Measurements from ENCODE around the gene TLN1. TPM values are rescaled to one million over a fixed set of nuclear protein-coding genes. Genes with fewer than 3 reads are reported as not detected.
A peak's percentile ranks its signal among the peaks of the same experiment; 100 is the strongest.

The TLN1 gene
- total RNA-seq, 1 donor from 2014 or later = 226 TPM

GRCh38 chr9:35659340-35659739 lies 72.7 kb downstream of the TLN1 start:
- DNase-seq (ENCODE audit: low spot score in 2 of 2, unreplicated experiment in 2 of 2) = no peak
- peaks cover 35% of the 10 kb centered on the region for H3K4me1 Mint-ChIP-seq

GRCh38 chr9:35658968-35659220 lies 73.1 kb downstream of the TLN1 start:
- no peak for DNase-seq (ENCODE audit: low spot score in 2 of 2, unreplicated experiment in 2 of 2)
- Mint-ChIP-seq H3K36me3 (peaks cover 3% of the 10 kb centered on the region), H3K9me3 (no peaks in the 10 kb centered on the region), H3K4me3 (peak overlapping the region; percentile 76), H3K27me3 (ENCODE audit: low read depth) (peaks cover 3% of the 10 kb centered on the region), H3K27ac (peak overlapping the region; percentile 98), H3K4me1 (peaks cover 31% of the 10 kb centered on the region)
- no peak for TF ChIP-seq CTCF (IDR thresholded peaks at IDR 0.05; ENCODE audit: unreplicated experiment)

More at GRCh38 chr9:35659340-35659739, 72.7 kb downstream of the TLN1 start:
- TF ChIP-seq CTCF (IDR thresholded peaks at IDR 0.05; ENCODE audit: unreplicated experiment) = no peak
- H3K27ac Mint-ChIP-seq = peak overlapping the region; percentile 98
- H3K27me3 Mint-ChIP-seq (ENCODE audit: low read depth) = peaks cover 3% of the 10 kb centered on the region
- H3K36me3 Mint-ChIP-seq = peaks cover 3% of the 10 kb centered on the region
- no peaks in the 10 kb centered on the region for H3K9me3 Mint-ChIP-seq
- peak overlapping the region; percentile 76 for H3K4me3 Mint-ChIP-seq

- TF ChIP-seq CTCF (IDR thresholded peaks at IDR 0.05; ENCODE audit: unreplicated experiment) = peak; percentile 78
- Mint-ChIP-seq H3K9me3 (no peaks in the 10 kb centered on the region), H3K4me3 (peak within 1 kb of the TSS; percentile 76), H3K36me3 (peaks cover 3% of the 10 kb centered on the region), H3K4me1 (peaks cover 27% of the 10 kb centered on the region), H3K27me3 (ENCODE audit: low read depth) (peaks cover 3% of the 10 kb centered on the region), H3K27ac (peak within 1 kb of the TSS; percentile 100)
- peak; percentile 89 to 93 for DNase-seq (ENCODE audit: low spot score in 2 of 2, unreplicated experiment in 2 of 2)
These were observed 73.6 kb downstream of the TLN1 start, which contains the start of gene CCDC107 for GRCh38 chr9:35658137-35658967. TSS of gene CCDC107 (plus strand) at chr9:35658292. CDS start at chr9:35658380, 88 bp downstream.

- TF ChIP-seq CTCF (IDR thresholded peaks at IDR 0.05; ENCODE audit: unreplicated experiment) = no peak
- peak; percentile 89 to 95 for DNase-seq (ENCODE audit: low spot score in 2 of 2, unreplicated experiment in 2 of 2)
- Mint-ChIP-seq H3K27ac (peak within 1 kb of the TSS; percentile 100), H3K9me3 (no peaks in the 10 kb centered on the region), H3K4me1 (peaks cover 26% of the 10 kb centered on the region), H3K4me3 (peak within 1 kb of the TSS; percentile 76), H3K36me3 (peaks cover 3% of the 10 kb centered on the region), H3K27me3 (ENCODE audit: low read depth) (peaks cover 3% of the 10 kb centered on the region)
These were observed 74.4 kb downstream of the TLN1 start, which contains the start of gene RMRP for GRCh38 chr9:35657546-35658136. TSS of gene RMRP (minus strand) at chr9:35658019.

GRCh38 chr9:35656831-35657545 lies 75.0 kb downstream of the TLN1 start:
- no peak for TF ChIP-seq CTCF (IDR thresholded peaks at IDR 0.05; ENCODE audit: unreplicated experiment)
- no peaks in the 10 kb centered on the region for H3K9me3 Mint-ChIP-seq
- no peak for DNase-seq (ENCODE audit: low spot score in 2 of 2, unreplicated experiment in 2 of 2)
- H3K36me3 Mint-ChIP-seq = peaks cover 3% of the 10 kb centered on the region
- peak overlapping the region; percentile 100 for H3K27ac Mint-ChIP-seq
- H3K27me3 Mint-ChIP-seq (ENCODE audit: low read depth) = peaks cover 3% of the 10 kb centered on the region
- peak overlapping the region; percentile 76 for H3K4me3 Mint-ChIP-seq
- H3K4me1 Mint-ChIP-seq = peaks cover 26% of the 10 kb centered on the region

All from mesothelial cell of epicardium (in vitro differentiated cells).